CD4-positive, alpha-beta T cell treated with Interleukin-2 at 100 ng/mL for 4 hours (primary cell): ENCODE measurements around the gene REEP3.

ENCODE experiments used
- DNase-seq: peaks from one replicate; pipeline ENCODE4 v3.0.0-alpha.2; 2020; ENCODE audit warnings: low spot score

REEP3 gene

DNA sequence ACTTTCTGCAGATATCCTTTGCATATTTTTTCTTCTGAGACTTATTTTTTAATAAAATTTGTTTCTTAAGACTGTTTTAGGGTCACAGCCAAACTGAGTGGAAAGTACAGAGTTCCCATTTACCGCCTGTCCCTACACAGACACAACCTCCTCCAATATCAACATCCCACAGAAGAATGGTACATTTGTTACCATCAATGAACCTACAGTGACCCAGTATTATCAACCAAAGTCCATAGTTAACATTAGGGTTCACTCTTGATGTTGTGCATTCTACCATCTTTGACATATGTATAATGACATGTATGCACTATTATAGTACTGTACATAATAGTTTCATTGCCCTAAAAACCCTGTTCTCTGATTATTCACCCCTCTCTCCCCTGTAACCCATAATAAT lies 14.6 kb upstream of the REEP3 start:
- no peak for DNase-seq

DNA sequence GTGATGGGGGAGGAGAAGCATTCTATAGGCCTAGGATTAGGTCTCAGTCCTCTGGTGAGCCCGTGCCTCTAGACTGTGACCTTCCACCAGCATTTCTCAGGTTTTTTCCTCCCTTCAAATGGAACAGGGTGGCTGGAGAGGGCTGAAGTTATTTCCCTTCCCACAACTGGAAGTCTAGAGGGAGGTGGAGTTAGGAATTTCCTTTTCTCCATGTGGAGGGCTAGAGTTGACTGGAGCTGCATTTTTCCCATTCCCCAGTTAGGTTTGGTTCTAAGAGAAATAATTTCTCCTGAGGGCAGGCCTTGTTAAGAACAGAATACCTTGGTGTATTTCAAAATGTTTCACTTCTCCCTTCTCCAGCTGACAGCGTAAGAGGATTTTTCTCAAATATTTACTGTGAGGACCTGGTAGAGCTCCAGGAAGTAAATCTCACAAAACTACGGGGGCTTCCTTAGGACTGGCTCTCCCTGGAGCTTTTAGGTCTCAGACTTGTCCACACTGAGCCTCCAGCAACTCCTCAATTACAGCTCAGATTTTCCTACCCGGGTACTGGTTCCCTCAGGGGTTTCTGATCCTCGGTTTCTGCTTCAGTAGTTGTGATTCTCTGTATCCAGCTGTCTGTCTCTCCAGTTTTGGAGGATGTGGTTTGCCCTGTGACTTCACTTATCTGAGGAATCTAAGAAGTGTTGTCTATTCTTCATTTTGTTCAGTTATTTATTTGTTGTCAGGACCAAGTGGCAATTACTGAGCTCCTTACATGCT lies 6.0 kb upstream of the REEP3 start:
- no peak for DNase-seq

DNA sequence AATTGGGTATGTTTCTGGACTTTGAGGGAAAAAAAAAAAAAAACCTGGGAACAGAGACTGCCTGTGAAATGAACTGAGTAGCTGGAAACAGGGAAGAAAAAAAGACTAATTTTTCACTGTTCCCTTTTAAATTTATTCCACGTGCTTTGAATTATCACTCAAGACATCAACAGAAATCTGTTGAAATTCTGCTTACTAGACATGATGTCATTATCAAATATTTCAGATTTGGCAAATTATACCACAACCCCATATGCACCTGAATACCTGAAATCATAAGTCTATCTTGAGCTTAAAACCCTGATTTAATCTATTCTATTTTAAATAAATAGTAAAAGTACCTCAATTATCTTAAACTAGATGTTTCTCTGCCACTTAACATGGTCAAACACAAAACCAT lies 5.0 kb upstream of the REEP3 start:
- no peak for DNase-seq

DNA sequence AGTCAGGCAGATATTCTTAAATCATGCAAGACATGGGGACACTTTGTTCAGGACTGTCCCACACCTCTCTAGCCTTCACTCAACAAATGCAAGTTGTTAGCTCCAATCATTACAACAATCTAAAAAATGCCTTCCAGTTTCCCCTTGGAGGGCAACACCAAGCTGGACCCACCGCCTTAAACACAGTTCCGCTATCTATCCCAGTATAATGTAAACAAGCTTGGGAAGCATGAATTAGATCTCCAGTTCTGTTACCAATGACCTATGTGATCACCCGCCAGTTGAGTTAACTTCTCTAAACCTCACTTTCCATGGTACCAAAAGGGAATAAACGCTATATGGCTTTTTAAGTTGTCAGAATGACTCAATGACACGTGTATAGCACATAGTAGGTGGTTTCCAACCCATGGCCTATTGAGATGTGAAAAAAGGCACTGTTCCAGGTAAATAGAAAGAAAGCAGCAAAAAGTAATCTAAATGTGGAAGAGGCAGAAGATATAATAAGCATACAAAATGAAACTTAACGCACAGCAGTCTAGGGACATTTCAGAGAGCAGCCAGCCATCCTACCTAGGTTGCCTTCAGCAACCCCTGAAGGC lies 2.4 kb upstream of the REEP3 start:
- no peak for DNase-seq

DNA sequence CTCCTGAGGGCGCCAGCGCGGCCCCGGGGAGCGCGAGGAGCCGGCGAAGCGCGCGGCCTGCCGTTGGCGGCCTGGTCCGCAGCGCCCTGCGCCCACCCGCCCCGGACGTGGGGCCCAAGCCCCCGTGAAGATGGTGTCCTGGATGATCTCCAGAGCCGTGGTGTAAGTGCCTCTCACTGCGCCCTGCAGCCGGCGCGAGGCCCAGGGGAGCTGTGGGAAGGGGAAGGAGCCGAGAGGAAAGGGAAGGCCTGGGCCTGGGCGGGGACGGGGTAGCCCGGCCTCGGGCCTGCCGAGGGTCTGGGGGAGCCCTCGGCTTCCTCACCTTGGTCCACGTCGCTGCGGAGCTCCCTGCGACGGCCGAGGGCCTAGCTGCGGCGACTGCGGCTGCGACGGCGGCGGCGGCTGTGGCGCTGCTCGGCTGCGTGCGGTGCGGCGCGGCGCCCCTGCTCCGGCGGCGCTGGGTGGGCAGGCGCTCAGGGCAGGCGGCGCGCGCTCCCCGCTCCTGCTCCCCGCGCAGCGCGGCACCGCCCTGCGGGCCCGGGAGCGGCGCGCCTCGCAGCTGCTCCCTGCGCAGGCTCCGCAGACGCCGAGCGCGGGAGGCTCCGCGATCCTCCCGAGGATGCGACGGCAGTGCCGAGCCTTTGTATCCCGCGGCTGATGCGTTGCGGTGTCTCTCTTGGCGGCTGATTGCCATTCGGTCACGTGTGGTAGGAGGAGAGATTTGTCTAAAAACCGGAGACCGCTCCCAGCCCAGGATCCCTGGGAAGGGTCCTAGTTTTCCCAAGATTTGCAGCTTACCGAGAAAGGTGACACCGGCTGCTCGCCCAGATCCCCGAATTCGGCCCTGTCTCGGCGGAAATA lies 445 bp downstream of the REEP3 start:
- peak; percentile 43 for DNase-seq

DNA sequence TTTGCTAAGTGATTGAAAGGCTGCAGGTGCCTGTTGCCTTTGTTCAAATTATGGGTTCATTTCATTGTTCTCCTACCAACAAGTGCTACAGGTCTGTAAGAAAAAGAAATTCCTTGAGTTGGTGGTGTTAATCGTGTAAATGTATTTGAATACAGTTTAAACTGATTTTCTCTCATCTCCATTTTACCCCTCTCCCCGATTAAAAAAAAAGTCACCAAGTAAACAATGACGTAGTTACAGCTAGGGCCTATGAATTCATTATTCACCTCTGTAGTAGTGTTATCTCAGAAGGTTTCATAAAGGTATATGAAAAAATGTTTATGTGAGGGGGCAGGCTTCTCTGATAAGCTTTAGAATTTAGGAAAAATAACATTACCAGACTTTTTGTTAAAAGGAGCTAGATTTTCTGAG lies 1.1 kb downstream of the REEP3 start:
- peak; percentile 32 for DNase-seq

DNA sequence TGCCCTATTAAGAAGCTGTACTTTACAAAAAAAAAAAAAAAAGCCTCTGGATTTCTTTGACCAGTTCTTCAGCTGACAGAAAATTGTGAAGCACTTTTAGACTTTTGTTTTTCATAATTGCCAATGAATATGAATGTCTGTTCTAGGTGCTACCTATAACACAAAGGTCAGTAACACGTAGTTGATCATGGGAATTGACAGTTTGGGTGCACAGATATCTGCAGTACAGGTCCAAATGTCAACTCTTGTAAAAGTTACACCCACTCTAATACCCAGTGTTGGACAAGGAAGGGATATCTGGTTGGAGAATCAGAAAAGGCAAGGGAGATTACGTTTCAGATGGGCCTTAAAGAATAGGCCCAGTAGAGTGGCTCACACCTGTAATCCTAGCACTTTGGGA lies 1.8 kb downstream of the REEP3 start:
- no peak for DNase-seq

DNA sequence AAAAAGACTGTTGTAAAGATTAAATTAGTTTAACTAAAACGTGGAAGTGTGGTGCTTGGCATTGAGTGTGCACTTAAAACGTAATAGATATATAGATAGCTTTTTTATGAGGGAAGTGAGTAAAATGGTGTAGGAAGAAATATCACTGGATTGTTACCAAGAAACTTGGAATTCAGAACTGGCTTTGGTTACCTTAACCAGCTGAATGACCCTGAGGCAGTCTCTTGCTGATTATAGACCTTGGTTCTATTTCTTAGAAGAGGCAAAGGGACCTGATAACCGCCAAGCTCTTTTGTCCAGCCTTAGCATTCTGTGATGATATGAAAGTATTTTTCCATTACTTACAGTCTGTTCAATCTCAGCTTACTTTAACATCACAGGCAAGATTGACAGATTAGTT lies 3.8 kb downstream of the REEP3 start:
- no peak for DNase-seq

DNA sequence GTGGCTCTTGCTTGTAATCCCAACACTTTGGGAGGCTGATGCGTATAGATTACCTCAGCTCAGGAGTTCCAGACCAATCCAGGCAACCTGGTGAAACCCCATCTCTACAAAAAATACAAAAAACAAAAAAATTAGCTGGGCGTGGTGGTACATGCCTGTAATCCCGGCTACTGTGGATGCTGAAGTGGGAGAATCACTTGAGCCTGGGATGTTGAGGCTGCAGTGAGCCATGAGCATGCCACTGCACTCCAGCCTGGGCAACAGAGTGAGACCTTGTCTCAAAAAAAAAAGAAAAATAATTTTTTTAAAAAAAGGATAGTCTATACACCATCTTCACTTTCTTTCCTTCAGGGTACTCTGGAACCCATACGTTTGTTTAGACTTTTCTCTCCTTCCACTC lies 6.2 kb downstream of the REEP3 start:
- no peak for DNase-seq

DNA sequence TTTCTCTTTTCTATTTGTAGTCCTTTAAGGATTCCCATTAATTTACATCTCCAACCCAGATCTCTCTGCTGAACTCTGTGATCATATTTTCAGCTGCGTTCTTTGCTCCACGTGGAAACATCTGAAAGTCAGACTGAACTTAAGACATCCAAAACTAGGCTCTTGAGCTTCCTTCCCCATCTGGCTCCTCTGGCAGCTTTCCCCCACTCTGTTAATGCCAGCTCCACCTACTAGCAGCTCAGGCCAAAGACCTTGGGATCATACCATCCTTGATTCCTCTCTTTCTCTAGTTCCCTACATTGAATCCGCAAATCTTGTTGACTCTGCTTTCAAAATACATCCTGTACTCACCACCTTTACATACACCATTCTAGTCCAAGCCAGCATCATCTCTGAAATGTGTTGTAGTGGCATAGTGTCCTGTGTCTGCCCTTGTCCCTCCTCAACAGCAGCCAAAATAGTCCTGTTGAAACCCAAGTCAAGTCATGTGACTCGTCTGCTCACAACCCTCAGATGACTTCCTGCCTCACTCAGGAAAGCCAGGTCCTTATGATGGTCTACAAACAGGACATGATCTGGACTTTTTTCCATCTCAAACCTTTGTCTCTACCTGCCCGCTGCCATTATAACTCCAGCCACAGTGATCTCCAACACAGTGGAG lies 7.0 kb downstream of the REEP3 start:
- no peak for DNase-seq

DNA sequence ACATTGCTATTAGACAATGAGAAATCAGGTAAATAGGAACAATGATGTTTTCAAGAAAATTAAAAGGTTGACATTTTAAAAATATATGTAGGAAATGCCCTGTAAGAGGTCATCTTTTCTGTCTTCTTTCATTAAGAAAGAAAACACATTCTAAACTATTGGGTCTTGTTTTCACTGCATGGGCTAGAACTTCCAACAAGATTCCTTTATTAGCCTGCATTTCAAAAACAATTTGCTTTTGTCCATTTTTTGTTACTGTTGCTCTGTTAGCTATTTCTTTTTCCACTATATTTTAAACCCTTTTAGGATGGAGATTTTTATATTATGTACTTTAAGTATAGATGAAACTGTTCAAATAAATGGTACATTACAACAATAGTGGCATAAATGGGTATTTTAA lies 9.2 kb downstream of the REEP3 start:
- DNase-seq, result no peak

DNA sequence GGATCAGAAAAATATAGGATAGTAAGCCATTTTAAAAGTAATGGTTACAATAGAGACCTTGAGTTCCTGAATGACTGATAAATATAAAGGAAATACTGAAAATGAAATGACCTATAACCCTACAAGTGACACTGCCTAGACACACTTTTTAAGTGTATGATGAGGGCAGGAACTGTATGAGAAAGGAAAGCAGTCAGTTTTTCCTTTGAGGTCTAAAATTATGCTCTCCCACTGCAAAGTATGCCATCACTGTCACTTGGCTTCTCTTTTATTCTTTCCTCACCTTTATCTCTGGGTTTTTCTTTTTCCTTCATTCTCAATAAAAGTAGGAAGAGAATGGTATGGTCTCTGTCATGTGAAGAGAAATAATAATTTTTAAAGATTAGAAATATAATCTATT lies 13.5 kb downstream of the REEP3 start:
- DNase-seq, result no peak

DNA sequence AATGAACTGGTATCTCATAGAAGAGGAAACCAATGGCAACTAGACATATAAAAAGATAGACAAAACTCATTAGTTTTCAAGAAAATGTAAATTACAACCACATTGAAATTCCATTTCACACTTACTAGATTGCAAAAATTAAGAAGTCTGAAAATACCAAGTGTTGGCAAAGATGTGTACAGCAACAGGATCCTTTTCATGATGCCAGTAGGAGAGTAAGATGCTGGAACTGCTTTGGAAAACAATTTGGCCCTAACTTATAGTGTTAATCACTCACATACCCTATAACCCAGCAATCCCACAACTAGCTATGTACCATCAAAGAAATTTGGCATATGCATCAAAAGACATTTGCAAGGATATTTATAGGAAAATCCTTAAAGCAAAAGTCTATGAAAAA lies 15.5 kb downstream of the REEP3 start:
- DNase-seq, result no peak

DNA sequence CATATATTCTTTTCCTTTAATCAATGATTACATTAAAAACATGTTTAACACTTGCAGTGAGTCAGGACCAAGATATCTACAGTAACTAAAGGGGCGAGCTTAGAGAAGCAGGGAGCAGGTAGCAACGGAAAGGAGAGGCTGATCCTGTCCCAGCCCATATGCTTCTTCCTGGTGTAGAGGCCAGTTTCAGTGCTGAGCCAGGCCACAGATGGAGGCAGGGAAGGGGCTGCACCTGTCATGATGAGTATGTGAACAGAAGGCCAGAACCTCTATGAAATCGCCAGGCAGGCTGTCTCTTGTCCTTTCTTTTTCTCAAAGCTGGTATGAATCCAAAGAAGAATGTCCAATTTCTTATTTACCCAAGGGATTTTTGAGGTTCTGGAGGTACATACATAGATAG lies 16.3 kb downstream of the REEP3 start:
- DNase-seq, result no peak

DNA sequence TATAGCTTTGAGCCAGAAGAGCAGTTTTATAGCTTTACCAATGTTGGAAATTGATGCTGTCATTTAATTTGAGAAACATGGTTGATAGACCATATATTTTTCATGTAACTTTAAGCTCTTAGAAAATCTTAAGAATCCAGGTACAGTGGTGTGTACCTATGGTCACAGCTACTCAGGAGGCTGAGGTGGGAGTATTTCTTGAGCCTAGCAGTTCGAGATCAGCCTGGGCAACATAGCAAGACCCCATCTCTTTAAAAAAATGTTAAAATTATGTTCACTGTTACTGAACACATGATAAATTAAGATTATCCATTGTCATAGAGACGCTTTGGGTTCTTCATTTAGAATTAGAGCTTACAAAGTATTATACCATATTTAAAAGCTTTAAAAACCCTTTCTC lies 18.2 kb downstream of the REEP3 start:
- DNase-seq, result no peak

DNA sequence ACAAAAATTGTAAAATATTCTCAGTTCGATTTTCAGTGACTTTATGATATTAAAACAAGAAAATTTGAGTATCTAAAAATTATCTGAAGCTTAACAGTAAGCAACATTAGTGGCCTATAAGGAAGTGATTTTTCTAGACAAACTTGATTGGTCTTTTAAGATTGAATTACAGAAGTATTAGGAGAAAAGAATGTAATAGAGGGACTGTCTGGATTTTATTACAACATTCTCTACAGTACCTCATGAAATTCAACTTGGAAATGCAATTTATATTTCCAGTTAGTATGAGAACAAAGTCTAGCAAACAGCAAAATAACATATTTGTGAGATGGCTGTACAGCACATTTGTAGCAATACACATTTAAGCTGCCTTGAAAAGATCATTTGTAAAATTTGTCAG lies 18.8 kb downstream of the REEP3 start:
- no peak for DNase-seq

DNA sequence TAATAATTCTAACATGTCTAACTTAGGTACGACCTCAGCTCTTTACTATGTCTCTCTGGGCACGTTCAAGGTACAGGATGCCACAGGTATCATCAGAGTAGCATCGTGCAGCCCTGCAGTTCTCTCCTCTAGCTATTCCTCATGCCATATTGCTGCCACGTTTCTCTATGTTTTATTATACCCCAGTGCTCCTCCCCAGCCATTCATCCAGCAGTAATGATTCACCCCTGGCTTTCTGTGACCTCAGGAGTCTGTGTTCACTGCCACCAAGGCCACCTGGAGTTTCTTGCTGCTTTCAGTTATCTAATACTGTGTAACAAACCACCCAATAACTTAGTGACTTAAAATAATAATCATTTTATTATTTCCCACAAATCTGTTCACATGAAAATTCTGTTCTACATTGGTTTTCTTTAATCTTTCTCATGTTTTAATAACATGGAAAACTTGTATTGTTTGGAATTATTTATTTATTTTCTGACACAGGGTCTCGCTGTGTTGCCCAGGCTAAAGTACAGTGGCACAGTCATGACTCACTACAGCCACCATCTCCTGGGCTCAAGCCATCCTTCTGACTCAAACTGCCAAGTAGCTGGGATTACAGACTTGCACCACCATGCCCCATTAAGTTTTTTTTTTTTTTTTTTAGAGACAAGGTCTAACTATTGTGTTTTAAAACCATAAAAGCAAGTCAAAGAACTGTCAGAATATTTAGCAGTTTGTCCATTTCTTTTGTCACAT lies 21.8 kb downstream of the REEP3 start:
- DNase-seq, result no peak

DNA sequence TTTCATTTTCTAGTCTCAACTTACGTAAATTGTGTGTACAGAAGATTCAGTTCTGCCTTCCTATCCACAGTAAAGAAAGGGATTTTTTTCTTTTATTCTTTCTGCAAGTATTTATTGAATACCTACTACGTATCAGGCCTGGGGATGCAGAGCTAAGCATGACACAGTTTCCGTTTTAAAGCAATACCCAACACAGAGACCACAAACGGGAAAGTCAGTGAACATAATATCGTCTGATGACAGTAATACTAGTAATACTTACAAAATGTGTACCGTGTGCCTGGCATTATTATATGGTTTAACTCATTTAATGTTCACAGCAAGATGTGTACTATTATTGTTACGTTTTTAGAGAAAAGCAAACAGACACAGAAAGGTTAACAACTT lies 22.4 kb downstream of the REEP3 start:
- no peak for DNase-seq

DNA sequence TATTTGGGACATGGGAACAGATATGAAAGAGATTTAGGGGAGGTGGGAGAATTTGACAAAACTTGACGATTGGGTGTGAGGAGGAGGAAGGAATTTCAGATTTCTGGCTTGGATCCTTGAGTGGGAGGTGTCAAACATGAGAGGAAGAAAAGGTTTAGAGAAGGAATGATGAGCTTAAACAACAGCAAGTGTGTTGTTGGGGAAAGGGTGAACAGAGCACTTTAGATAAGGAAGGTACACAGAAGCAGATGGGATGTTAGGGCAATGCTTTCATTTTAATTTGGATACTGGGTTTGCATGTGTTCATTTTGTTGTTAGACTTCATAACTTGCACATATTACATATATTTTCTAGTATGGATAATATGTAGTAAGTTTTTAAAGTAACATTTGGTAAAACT lies 23.2 kb downstream of the REEP3 start:
- DNase-seq, result no peak

DNA sequence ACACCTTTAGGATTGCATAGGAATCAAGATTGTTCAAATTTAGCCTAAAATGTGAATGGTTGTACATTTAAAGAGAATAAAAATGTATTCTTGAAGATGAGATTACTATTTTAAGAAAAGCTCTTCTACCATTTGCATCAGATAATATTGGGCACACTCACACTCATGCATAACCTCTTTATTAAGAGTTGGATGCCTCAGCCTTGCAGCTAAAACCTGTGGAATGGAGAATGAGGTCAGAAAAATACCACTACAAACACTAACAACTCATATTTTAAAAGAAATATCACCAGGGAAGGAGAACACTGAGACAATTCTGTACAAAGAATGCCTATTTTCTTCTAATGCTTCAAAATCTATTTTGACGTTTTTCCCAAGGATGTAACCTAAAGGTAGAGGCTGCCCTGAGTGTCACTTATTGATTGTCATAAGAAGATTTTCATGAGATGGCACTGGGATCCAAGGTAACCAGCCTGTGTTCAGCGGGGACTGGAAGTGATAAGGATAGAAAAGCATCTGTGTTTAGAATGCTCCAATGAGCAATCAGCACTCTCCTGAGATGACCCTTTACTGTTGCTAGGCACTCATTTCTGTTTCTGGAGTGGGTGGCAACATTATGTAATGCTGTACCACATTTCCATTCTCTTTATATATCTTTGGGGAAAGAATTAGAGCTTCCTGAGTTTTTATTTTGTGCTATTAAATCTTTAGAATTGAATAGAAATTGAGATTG lies 26.6 kb downstream of the REEP3 start:
- no peak for DNase-seq

DNA sequence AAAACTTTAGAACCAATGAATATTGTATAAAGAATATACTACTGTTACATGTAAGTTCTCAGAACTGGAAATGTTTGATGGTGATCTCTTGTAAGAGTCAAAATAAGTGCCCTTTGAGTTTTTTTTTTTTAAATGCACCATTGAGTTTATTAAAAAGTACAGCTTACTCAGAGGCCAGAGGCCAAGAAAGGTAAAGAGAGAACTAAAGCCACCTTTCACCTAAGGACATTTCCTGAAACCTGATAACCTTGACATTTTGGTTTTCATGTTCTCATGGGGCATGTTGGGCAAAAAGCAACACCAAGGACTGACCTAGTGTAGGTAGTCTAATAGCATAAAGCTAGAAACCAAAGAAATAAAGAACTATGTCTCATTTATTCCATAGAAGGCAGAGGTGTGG lies 27.7 kb downstream of the REEP3 start:
- DNase-seq, result no peak
